Mesendoderm (in vitro differentiated cells): ENCODE data around the gene HSD11B1L.
"Not testable (repeated sequence)": the region's sequence is repeated elsewhere in the genome, so short reads cannot be mapped to it uniquely, and the experiment has no call there.

Experiments
- DNase-seq: peaks from one replicate; pipeline ENCODE4 v3.0.0; 2013
- H2AK5ac ChIP-seq: 2 replicates; pipeline ENCODE4 v1.6.1; 2013; ENCODE audit warnings: low read length, inconsistent platforms
- H2BK120ac ChIP-seq: 2 replicates; pipeline ENCODE4 v1.6.1; 2013; ENCODE audit warnings: low read depth, mild to moderate bottlenecking, low read length, moderate library complexity, mixed read lengths
- H2BK15ac ChIP-seq: replicated peaks from 2 replicates; pipeline ENCODE4 v1.6.1; 2013; ENCODE audit warnings: low read depth, mild to moderate bottlenecking, moderate library complexity
- H2BK5ac ChIP-seq: 2 replicates; pipeline ENCODE4 v1.6.1; 2013; ENCODE audit warnings: low read length, inconsistent platforms
- H3K18ac ChIP-seq: 2 replicates; pipeline ENCODE4 v1.6.1; 2013; ENCODE audit warnings: mild to moderate bottlenecking, low read length, mixed read lengths
- H3K23ac ChIP-seq: one replicate; pipeline ENCODE4 v1.6.1; 2013; ENCODE audit warnings: low read length
- H3K27ac ChIP-seq: 2 replicates; pipeline ENCODE4 v1.5.1; 2013; ENCODE audit warnings: low read depth, mild to moderate bottlenecking, inconsistent platforms, low read length, moderate library complexity
- H3K27me3 ChIP-seq: 2 replicates; pipeline ENCODE4 v1.6.1; 2013; ENCODE audit warnings: low read length, control low read depth, mild to moderate bottlenecking, inconsistent platforms; ENCODE audit not compliant: insufficient read depth, poor library complexity
- H3K36me3 ChIP-seq: 2 replicates; pipeline ENCODE4 v1.6.1; 2013; ENCODE audit warnings: low read length, inconsistent platforms; ENCODE audit not compliant: control insufficient read depth, insufficient read depth
- H3K4ac ChIP-seq: one replicate; pipeline ENCODE4 v1.6.1; 2013; ENCODE audit warnings: low read depth, mild to moderate bottlenecking, low read length, moderate library complexity
- H3K4me1 ChIP-seq: 2 replicates; pipeline ENCODE4 v1.6.1; 2013; ENCODE audit warnings: low read depth, low read length, inconsistent platforms; ENCODE audit not compliant: control insufficient read depth
- H3K4me2 ChIP-seq: 2 replicates; pipeline ENCODE4 v1.6.1; 2013; ENCODE audit warnings: low read length
- H3K4me3 ChIP-seq: 2 replicates; pipeline ENCODE4 v1.5.1; 2013; ENCODE audit warnings: mild to moderate bottlenecking, low read length
- H3K56ac ChIP-seq: one replicate; pipeline ENCODE4 v1.6.1; 2013; ENCODE audit warnings: low read length
- H3K79me1 ChIP-seq: 2 replicates; pipeline ENCODE4 v1.6.1; 2013; ENCODE audit warnings: low read length, inconsistent platforms
- H3K79me2 ChIP-seq: 2 replicates; pipeline ENCODE4 v1.6.1; 2013; ENCODE audit warnings: mild to moderate bottlenecking, low read length; ENCODE audit not compliant: control insufficient read depth, insufficient read depth
- H3K9ac ChIP-seq: 2 replicates; pipeline ENCODE4 v1.6.1; 2013; ENCODE audit warnings: low read length, inconsistent platforms
- H4K5ac ChIP-seq: one replicate; pipeline ENCODE4 v1.6.1; 2013; ENCODE audit warnings: low read length
- H4K8ac ChIP-seq: one replicate; pipeline ENCODE4 v1.6.1; 2013; ENCODE audit warnings: low read depth, mild to moderate bottlenecking, control low read depth, low read length, moderate library complexity
- WGBS: extraction: QIAGEN DNeasy Blood & Tissue Kit; methylation state at CpG from one replicate; pipeline ENCODE4 v1.1.7; 2013; ENCODE audit warnings: low lambda C conversion rate, missing lambda C conversion rate; ENCODE audit not compliant: insufficient coverage; ENCODE audit errors: extremely low coverage; 5-methylcytosine and 5-hydroxymethylcytosine counted together

HSD11B1L gene

GRCh38 chr19:5697022-5697889, 16.4 kb downstream of the HSD11B1L start:
- H3K4me2 ChIP-seq = no peak overlapping the region
- H2BK120ac ChIP-seq = no peak overlapping the region
- no peak overlapping the region for H3K18ac ChIP-seq
- no peak overlapping the region for H3K4me3 ChIP-seq
- no peak overlapping the region for H4K8ac ChIP-seq
- no peaks in the 10 kb centered on the region for H3K27me3 ChIP-seq
- peaks cover 15% of the 10 kb centered on the region for H3K79me2 ChIP-seq
- H3K9ac ChIP-seq = no peak overlapping the region
- no CpG with 5 or more reads among the region's 25 CpGs for WGBS
- no peaks in the 10 kb centered on the region for H3K4me1 ChIP-seq
- no peak overlapping the region for H3K23ac ChIP-seq
- H2BK15ac ChIP-seq = no peak overlapping the region
- no peak overlapping the region for H3K56ac ChIP-seq
- H2BK5ac ChIP-seq = no peak overlapping the region
- H3K79me1 ChIP-seq = peaks cover 7% of the 10 kb centered on the region
- no peak overlapping the region for H2AK5ac ChIP-seq
- no peak overlapping the region for H3K27ac ChIP-seq
- peaks cover 15% of the 10 kb centered on the region for H3K36me3 ChIP-seq
- H3K4ac ChIP-seq = no peak overlapping the region
- H4K5ac ChIP-seq = no peak overlapping the region
- DNase-seq = no peak

DNA sequence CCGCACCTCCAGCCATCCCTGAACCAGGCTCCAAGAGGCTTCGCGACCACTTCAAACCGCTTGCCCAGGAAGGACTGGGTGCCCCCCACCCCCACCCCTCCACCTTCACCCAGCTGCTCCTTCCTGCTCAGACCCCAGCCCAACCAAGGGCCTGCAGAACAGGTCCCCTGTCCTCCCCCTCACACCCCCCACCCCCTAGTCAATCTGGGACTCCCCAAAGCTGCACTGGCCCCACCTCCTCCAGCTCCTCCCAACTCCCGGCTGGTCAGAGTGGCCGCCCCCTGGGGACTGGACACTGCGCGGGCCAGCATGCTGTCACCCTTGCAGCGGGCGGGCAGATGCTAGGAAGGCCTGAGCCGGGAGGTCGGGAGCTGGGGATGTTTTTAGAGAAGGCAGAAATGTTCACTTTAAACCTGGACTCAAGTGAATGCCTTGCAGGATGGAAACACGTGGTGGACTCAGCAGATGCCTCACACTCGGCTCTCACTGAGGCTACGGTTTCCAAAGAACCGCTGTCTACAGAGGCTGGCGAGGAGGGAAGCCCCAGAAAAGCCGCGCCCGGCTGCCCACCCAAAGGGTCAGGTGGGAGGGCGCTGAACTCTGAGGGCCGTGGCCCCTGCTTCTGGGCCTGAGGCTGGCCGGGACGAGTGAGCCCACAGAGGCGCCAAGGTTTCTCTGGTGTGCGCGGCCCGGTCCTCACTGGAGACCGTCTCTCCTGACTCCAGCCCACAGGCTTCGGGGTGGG, 17.2 kb downstream of the HSD11B1L start:
- H3K56ac ChIP-seq = no peak overlapping the region
- H2BK5ac ChIP-seq = no peak overlapping the region
- no CpG with 5 or more reads among the region's 30 CpGs for WGBS
- H4K8ac ChIP-seq = no peak overlapping the region
- no peak overlapping the region for H2BK120ac ChIP-seq
- H3K79me1 ChIP-seq = peaks cover 4% of the 10 kb centered on the region
- no peak overlapping the region for H3K4ac ChIP-seq
- no peak overlapping the region for H3K18ac ChIP-seq
- no peak overlapping the region for H3K27ac ChIP-seq
- DNase-seq = no peak
- H3K79me2 ChIP-seq = peaks cover 7% of the 10 kb centered on the region
- no peak overlapping the region for H3K4me3 ChIP-seq
- no peak overlapping the region for H3K9ac ChIP-seq
- no peak overlapping the region for H3K23ac ChIP-seq
- H2AK5ac ChIP-seq = no peak overlapping the region
- H3K4me2 ChIP-seq = no peak overlapping the region
- no peak overlapping the region for H4K5ac ChIP-seq
- H2BK15ac ChIP-seq = no peak overlapping the region
- H3K36me3 ChIP-seq = peaks cover 11% of the 10 kb centered on the region
- no peaks in the 10 kb centered on the region for H3K4me1 ChIP-seq
- no peaks in the 10 kb centered on the region for H3K27me3 ChIP-seq

- Histone ChIP-seq H3K4ac (no peak overlapping the region), H3K27me3 (no peaks in the 10 kb centered on the region), H3K4me1 (no peaks in the 10 kb centered on the region), H3K18ac (no peak overlapping the region), H3K27ac (no peak overlapping the region), H3K36me3 (peaks cover 10% of the 10 kb centered on the region), H2BK5ac (no peak overlapping the region), H3K9ac (no peak overlapping the region), H3K79me2 (no peaks in the 10 kb centered on the region), H3K56ac (no peak overlapping the region), H2AK5ac (no peak overlapping the region), H3K4me3 (no peak overlapping the region), H3K23ac (no peak overlapping the region), H2BK15ac (no peak overlapping the region), H3K79me1 (no peaks in the 10 kb centered on the region), H4K8ac (no peak overlapping the region), H4K5ac (no peak overlapping the region), H3K4me2 (no peak overlapping the region), H2BK120ac (no peak overlapping the region)
- DNase-seq = no peak
- WGBS = no CpG with 5 or more reads among the region's 38 CpGs
Measured at GRCh38 chr19:5698635-5699422, 18.0 kb downstream of the HSD11B1L start.

- Histone ChIP-seq H3K23ac (no peak overlapping the region), H3K79me2 (no peaks in the 10 kb centered on the region), H3K79me1 (no peaks in the 10 kb centered on the region), H3K56ac (no peak overlapping the region), H3K4me2 (no peak overlapping the region), H3K4ac (no peak overlapping the region), H3K27me3 (no peaks in the 10 kb centered on the region), H4K5ac (no peak overlapping the region), H3K4me1 (no peaks in the 10 kb centered on the region), H3K36me3 (peaks cover 8% of the 10 kb centered on the region), H3K18ac (no peak overlapping the region), H2AK5ac (no peak overlapping the region), H4K8ac (no peak overlapping the region), H3K9ac (no peak overlapping the region), H3K27ac (no peak overlapping the region), H3K4me3 (no peak overlapping the region), H2BK5ac (no peak overlapping the region), H2BK120ac (no peak overlapping the region), H2BK15ac (no peak overlapping the region)
- no peak for DNase-seq
- no CpG with 5 or more reads among the region's 22 CpGs for WGBS
Measured at GRCh38 chr19:5700455-5701092, 19.7 kb downstream of the HSD11B1L start.

GRCh38 chr19:5702053-5702410, 21.2 kb downstream of the HSD11B1L start:
- not testable (repeated sequence) for H3K18ac ChIP-seq, H2AK5ac ChIP-seq, H3K27me3 ChIP-seq, H2BK120ac ChIP-seq, H3K4me1 ChIP-seq, H2BK5ac ChIP-seq, DNase-seq, H3K23ac ChIP-seq, H2BK15ac ChIP-seq, H3K9ac ChIP-seq, H3K79me1 ChIP-seq, H3K79me2 ChIP-seq, H3K4me3 ChIP-seq, H3K4ac ChIP-seq, H3K27ac ChIP-seq, H3K4me2 ChIP-seq, H3K56ac ChIP-seq, H4K8ac ChIP-seq, H4K5ac ChIP-seq
- peaks cover 14% of the 10 kb centered on the region for H3K36me3 ChIP-seq
- no CpG with 5 or more reads among the region's 28 CpGs for WGBS
